Activated T-cell treated with anti-CD3 and anti-CD28 coated beads for 24 hours (primary cell): ENCODE data around the gene IKBIP.
A peak's percentile ranks its signal among the peaks of the same experiment; 100 is the strongest.
"Not testable (repeated sequence)": the region's sequence is repeated elsewhere in the genome, so short reads cannot be mapped to it uniquely, and the experiment has no call there.

Source experiments
- DNase-seq: peaks from one replicate; pipeline ENCODE4 v3.0.0-alpha.2; 2020; ENCODE audit warnings: low read depth

The IKBIP gene

GRCh38 chr12:98637068-98637467 is 7.5 kb downstream of the IKBIP start:
- DNase-seq = no peak

GRCh38 chr12:98635657-98636323 is 8.8 kb downstream of the IKBIP start:
- no peak for DNase-seq

GRCh38 chr12:98618952-98619351 is 25.6 kb downstream of the IKBIP start:
- DNase-seq = no peak

- DNase-seq = no peak
Observed at GRCh38 chr12:98612696-98613334, 31.8 kb downstream of the IKBIP start.

- no peak for DNase-seq
Observed at GRCh38 chr12:98610596-98610995, 34.0 kb downstream of the IKBIP start.

GRCh38 chr12:98606359-98606988 is 38.1 kb downstream of the IKBIP start:
- no peak for DNase-seq

GRCh38 chr12:98601924-98602323 is 42.7 kb downstream of the IKBIP start:
- DNase-seq = no peak

GRCh38 chr12:98597313-98597712 is 47.3 kb downstream of the IKBIP start:
- DNase-seq = not testable (repeated sequence)

GRCh38 chr12:98595243-98595988 is 49.2 kb downstream of the IKBIP start:
- no peak for DNase-seq

- no peak for DNase-seq
Observed at GRCh38 chr12:98594050-98594835, 50.3 kb downstream of the IKBIP start.

- DNase-seq = peak; percentile 90
Observed at GRCh38 chr12:98593351-98594049, 51.1 kb downstream of the IKBIP start, which contains the start of gene SLC25A3. Gene SLC25A3 (plus strand): TSS chr12:98593686. CDS start chr12:98593979, 293 bp downstream.

- no peak for DNase-seq
Observed at GRCh38 chr12:98592825-98593322, 51.7 kb downstream of the IKBIP start.

GRCh38 chr12:98591209-98591608 is 53.4 kb downstream of the IKBIP start:
- no peak for DNase-seq

GRCh38 chr12:98587084-98587483 is 57.5 kb downstream of the IKBIP start:
- DNase-seq = no peak

- DNase-seq = no peak
Observed at GRCh38 chr12:98582093-98582492, 62.5 kb downstream of the IKBIP start.

- no peak for DNase-seq
Observed at GRCh38 chr12:98581101-98581500, 63.5 kb downstream of the IKBIP start.

- no peak for DNase-seq
Observed at GRCh38 chr12:98580695-98581094, 63.9 kb downstream of the IKBIP start.

GRCh38 chr12:98579835-98580234 is 64.8 kb downstream of the IKBIP start:
- no peak for DNase-seq

- no peak for DNase-seq
Observed at GRCh38 chr12:98579347-98579746, 65.2 kb downstream of the IKBIP start.

GRCh38 chr12:98578821-98579220 is 65.8 kb downstream of the IKBIP start:
- no peak for DNase-seq

GRCh38 chr12:98578392-98578791 is 66.2 kb downstream of the IKBIP start:
- no peak for DNase-seq
